ENCODE data around the gene UBR4.
A peak's percentile ranks its signal among the peaks of the same experiment; 100 is the strongest.

The UBR4 gene

GRCh38 chr1:19029191-19030085, 180.6 kb downstream of the UBR4 start:
- TF ChIP-seq FOXM1 (IDR thresholded peaks at IDR 0.05; ENCODE audit: borderline replicate concordance, low read depth): no peak
- no peak for TF ChIP-seq TEAD4 (IDR thresholded peaks at IDR 0.05)
- no peak for TF ChIP-seq MAX (IDR thresholded peaks at IDR 0.05)
- TF ChIP-seq YY1 (IDR thresholded peaks at IDR 0.05; ENCODE audit: low read depth): no peak
- no peak for TF ChIP-seq REST (IDR thresholded peaks at IDR 0.05; ENCODE audit: low read depth)
- no peak for TF ChIP-seq NFIC (IDR thresholded peaks at IDR 0.05)
- no peak for TF ChIP-seq TCF12 (IDR thresholded peaks at IDR 0.05; ENCODE audit: low read depth)
- TF ChIP-seq EGR1 (IDR thresholded peaks at IDR 0.05): no peak
- TF ChIP-seq EP300 (IDR thresholded peaks at IDR 0.05; ENCODE audit: borderline replicate concordance): no peak
- no peak for TF ChIP-seq USF1 (IDR thresholded peaks at IDR 0.05)
- no peak for TF ChIP-seq CREB1 (IDR thresholded peaks at IDR 0.05; ENCODE audit: low read depth)
- TF ChIP-seq ZBTB7A (IDR thresholded peaks at IDR 0.05; ENCODE audit: low read depth): no peak

- TF ChIP-seq RAD21 (IDR thresholded peaks at IDR 0.05; ENCODE audit: low read depth): no peak
- no peak for TF ChIP-seq EGR1 (IDR thresholded peaks at IDR 0.05)
- TF ChIP-seq YY1 (IDR thresholded peaks at IDR 0.05; ENCODE audit: low read depth): no peak
- no peak for TF ChIP-seq TEAD4 (IDR thresholded peaks at IDR 0.05)
- no peak for TF ChIP-seq EP300 (IDR thresholded peaks at IDR 0.05; ENCODE audit: borderline replicate concordance)
- no peak for TF ChIP-seq USF1 (IDR thresholded peaks at IDR 0.05)
- no peak for TF ChIP-seq TCF12 (IDR thresholded peaks at IDR 0.05; ENCODE audit: low read depth)
- TF ChIP-seq TAF1 (IDR thresholded peaks at IDR 0.05; ENCODE audit: low read depth): no peak
- no peak for TF ChIP-seq MAX (IDR thresholded peaks at IDR 0.05)
- no peak for TF ChIP-seq REST (IDR thresholded peaks at IDR 0.05; ENCODE audit: low read depth)
- TF ChIP-seq CEBPB (IDR thresholded peaks at IDR 0.05): no peak
- no peak for TF ChIP-seq FOXM1 (IDR thresholded peaks at IDR 0.05; ENCODE audit: borderline replicate concordance, low read depth)
Observed at GRCh38 chr1:19028546-19029129, 181.4 kb downstream of the UBR4 start.

- TF ChIP-seq USF1 (IDR thresholded peaks at IDR 0.05) (peak; percentile 57), CREB1 (IDR thresholded peaks at IDR 0.05; ENCODE audit: low read depth) (no peak)
Observed at GRCh38 chr1:19028110-19028509, 182.0 kb downstream of the UBR4 start.
